HepG2 (cell line): ENCODE measurements around the gene CMIP. TPM values are rescaled to one million over a fixed set of nuclear protein-coding genes. Genes with fewer than 3 reads are reported as not detected.

Experiments used
- CREBL2 ChIP-seq: sonication (generic); formaldehyde crosslinking; IDR thresholded peaks from 2 replicates; pipeline ENCODE4 v1.8.1; 2023; ENCODE audit warnings: missing genetic modification reagents, mild to moderate bottlenecking, borderline replicate concordance
- CREM ChIP-seq, 2 experiments: sonication (generic) in 1 of 2; formaldehyde crosslinking in 1 of 2; IDR thresholded peaks; 2 replicates each; pipeline versions ENCODE4 v1.4.0 to v1.6.1; 2016 to 2020; ENCODE audit warnings: antibody characterized with exemption in 1 of 2, mild to moderate bottlenecking in 1 of 2, missing genetic modification reagents in 1 of 2
- EHMT2 ChIP-seq: fragments of 200-600 bp; sonication (generic); IDR thresholded peaks from 2 replicates; pipeline ENCODE4 v1.7.0; 2017; ENCODE audit warnings: antibody characterized with exemption, low read depth, low read length, borderline replicate concordance
- ERF ChIP-seq: IDR thresholded peaks from 2 replicates; pipeline ENCODE4 v1.6.1; 2018; ENCODE audit warnings: missing biosample characterization, missing genetic modification reagents
- HES4 ChIP-seq: sonication (generic); formaldehyde crosslinking; IDR thresholded peaks from 2 replicates; pipeline ENCODE4 v1.9.0; 2021; ENCODE audit warnings: mild to moderate bottlenecking, missing genetic modification reagents, borderline replicate concordance
- SKIL ChIP-seq: sonication (generic); formaldehyde crosslinking; IDR thresholded peaks from 2 replicates; pipeline ENCODE4 v1.8.0; 2022; ENCODE audit warnings: missing genetic modification reagents, mild to moderate bottlenecking, moderate library complexity, borderline replicate concordance
- TARDBP ChIP-seq: sonication (generic); formaldehyde crosslinking; IDR thresholded peaks from 2 replicates; pipeline ENCODE4 v1.8.0; 2022; ENCODE audit warnings: mild to moderate bottlenecking, missing genetic modification reagents
- THAP8 ChIP-seq: sonication (generic); formaldehyde crosslinking; IDR thresholded peaks from 2 replicates; pipeline ENCODE4 v1.5.1; 2020; ENCODE audit warnings: missing genetic modification reagents, mild to moderate bottlenecking, borderline replicate concordance
- ZBTB40 ChIP-seq, 2 experiments: fragments of 450-650 bp in 1 of 2; sonication (generic) in 1 of 2; formaldehyde crosslinking in 1 of 2; IDR thresholded peaks; 2 replicates each; pipeline versions ENCODE4 v1.6.1 to v1.8.0; 2016 to 2022; ENCODE audit warnings: antibody characterized with exemption in 1 of 2, mild to moderate bottlenecking in 1 of 2, missing genetic modification reagents in 1 of 2
- ZNF205 ChIP-seq: IDR thresholded peaks from 2 replicates; pipeline ENCODE4 v1.6.1; 2018; ENCODE audit warnings: missing biosample characterization, missing genetic modification reagents
- ZNF431 ChIP-seq: sonication (generic); formaldehyde crosslinking; IDR thresholded peaks from 2 replicates; pipeline ENCODE4 v1.9.0; 2022; ENCODE audit warnings: missing genetic modification reagents, low read depth, mild to moderate bottlenecking, borderline replicate concordance
- ZNF670 ChIP-seq: sonication (generic); formaldehyde crosslinking; IDR thresholded peaks from 2 replicates; pipeline ENCODE4 v1.8.0; 2022; ENCODE audit warnings: mild to moderate bottlenecking, missing genetic modification reagents, borderline replicate concordance
- ZNF747 ChIP-seq: sonication (generic); formaldehyde crosslinking; IDR thresholded peaks from 2 replicates; pipeline ENCODE4 v1.8.1; 2023; ENCODE audit warnings: missing genetic modification reagents, mild to moderate bottlenecking, borderline replicate concordance
- ZSCAN12 ChIP-seq: sonication (generic); formaldehyde crosslinking; IDR thresholded peaks from 2 replicates; pipeline ENCODE4 v1.9.0; 2021; ENCODE audit warnings: mild to moderate bottlenecking, missing genetic modification reagents
- ZSCAN31 ChIP-seq: sonication (generic); formaldehyde crosslinking; IDR thresholded peaks from 2 replicates; pipeline ENCODE4 v1.5.0; 2020; ENCODE audit warnings: low read depth, mild to moderate bottlenecking, missing genetic modification reagents
- polyA plus RNA-seq, 8 experiments: library from polyadenylated mRNA; depleted of rRNA in 3 of 8; stranded (reverse) in 7 of 8; unstranded in 1 of 8; fragments of >200 nt; fragmentation: Illumina TruSeq in 4 of 8; extraction: Trizol in 4 of 8; gene quantifications; 2 replicates each; pipeline versions ENCODE4 v1.2.1 to v1.2.3, GENCODE V29; 2011 to 2016; ENCODE audit warnings: low read depth in 4 of 8, missing spikeins in 1 of 8, mixed read lengths in 1 of 8; ENCODE audit not compliant: insufficient read depth in 1 of 8
- total RNA-seq, 5 experiments: library from RNA; depleted of rRNA; stranded (reverse); fragments of >200 nt; fragmentation: Illumina TruSeq; extraction: Trizol; gene quantifications; 2 replicates each; pipeline ENCODE4 v1.2.3, GENCODE V29; 2016; ENCODE audit warnings: low read depth in 1 of 5

Gene CMIP
- total and polyA plus RNA-seq, 2 of the 13 experiments (the other 11 are each of a cell fraction or from before 2014, with no cell fraction given) = 10.9 to 18.1 TPM

- TF ChIP-seq CREM (IDR thresholded peaks at IDR 0.05) (peak; percentile 82), CREM (CRISPR knock-in tag; IDR thresholded peaks at IDR 0.05) (no peak), ZSCAN12 (CRISPR knock-in tag) (no peak), ZNF670 (CRISPR knock-in tag) (peak; percentile 86), CREBL2 (CRISPR knock-in tag) (no peak), ZNF205 (peak; percentile 88), ZNF431 (peak; percentile 84), ZBTB40 (IDR thresholded peaks at IDR 0.05) (no peak), ZBTB40 (CRISPR knock-in tag; IDR thresholded peaks at IDR 0.05) (peak; percentile 80; the same call in 1 of the 2 replicates), HES4 (CRISPR knock-in tag) (0 out of 2 replicates have a peak, but pooled peaks have one; percentile 11), ERF (CRISPR knock-in tag) (peak; percentile 85), EHMT2 (no peak), TARDBP (CRISPR knock-in tag) (peak; percentile 89), SKIL (peak; percentile 99), ZNF747 (CRISPR knock-in tag) (peak; percentile 77; the same call in 1 of the 2 replicates), THAP8 (no peak; the same call in 1 of the 2 replicates), ZSCAN31 (CRISPR knock-in tag) (peak; percentile 89)
Observed at GRCh38 chr16:81456523-81457325, 12.1 kb downstream of the CMIP start (continued).
